HG02623 (cell line): ENCODE data around the gene IGIP.
"Not testable (repeated sequence)": the region's sequence is repeated elsewhere in the genome, so short reads cannot be mapped to it uniquely, and the experiment has no call there.

Experiments used
- ATAC-seq: cut with Tn5 transposase; IDR thresholded peaks from one replicate; pipeline ENCODE4 v1.9.1; 2021; ENCODE audit warnings: moderate library complexity; ENCODE audit not compliant: unreplicated experiment

The IGIP gene

GRCh38 chr5:140140435-140140834 lies 14.7 kb downstream of the IGIP start:
- no peak for ATAC-seq

GRCh38 chr5:140141241-140141640 lies 15.5 kb downstream of the IGIP start:
- no peak for ATAC-seq

DNA sequence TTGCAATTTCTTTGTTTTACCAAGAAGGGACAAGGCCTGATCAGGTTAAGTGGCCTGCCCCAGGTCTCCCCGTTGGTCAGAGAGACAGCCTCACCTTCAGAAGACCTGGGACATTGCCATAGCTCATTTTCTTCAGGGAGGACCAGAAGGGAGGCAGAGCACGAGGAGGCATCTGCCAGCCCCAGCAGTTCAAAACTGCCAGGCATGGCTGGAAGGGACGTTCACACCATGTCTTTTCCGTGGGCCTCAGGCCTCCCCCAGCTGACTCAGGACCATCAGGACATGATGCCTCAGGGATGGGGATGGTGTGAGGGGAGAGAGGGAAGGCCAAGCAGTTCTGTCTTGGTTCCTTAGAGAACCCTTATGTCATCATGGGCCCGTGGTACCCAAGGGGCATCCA lies 16.5 kb downstream of the IGIP start:
- no peak for ATAC-seq

DNA sequence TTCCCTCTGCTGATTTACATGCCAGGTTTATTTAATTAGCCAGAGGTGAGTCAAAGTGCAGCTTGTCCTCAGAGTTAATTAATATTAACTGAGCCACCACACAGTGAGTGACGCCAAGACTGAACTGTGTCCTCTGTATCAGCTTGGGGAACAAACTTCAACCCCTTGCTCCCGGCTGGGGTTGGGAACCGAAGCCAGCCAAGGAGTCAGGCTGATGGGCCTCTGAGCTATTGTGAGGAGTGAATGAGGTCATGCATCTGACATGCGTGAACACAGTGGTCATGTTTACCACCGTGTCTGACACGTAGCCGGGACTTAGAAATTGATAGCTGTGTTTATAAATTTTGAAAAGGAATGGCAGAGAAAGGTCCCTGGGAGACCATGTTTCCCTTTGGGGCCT lies 17.1 kb downstream of the IGIP start:
- ATAC-seq, result no peak

GRCh38 chr5:140143521-140144258 lies 18.0 kb downstream of the IGIP start:
- ATAC-seq, result no peak

DNA sequence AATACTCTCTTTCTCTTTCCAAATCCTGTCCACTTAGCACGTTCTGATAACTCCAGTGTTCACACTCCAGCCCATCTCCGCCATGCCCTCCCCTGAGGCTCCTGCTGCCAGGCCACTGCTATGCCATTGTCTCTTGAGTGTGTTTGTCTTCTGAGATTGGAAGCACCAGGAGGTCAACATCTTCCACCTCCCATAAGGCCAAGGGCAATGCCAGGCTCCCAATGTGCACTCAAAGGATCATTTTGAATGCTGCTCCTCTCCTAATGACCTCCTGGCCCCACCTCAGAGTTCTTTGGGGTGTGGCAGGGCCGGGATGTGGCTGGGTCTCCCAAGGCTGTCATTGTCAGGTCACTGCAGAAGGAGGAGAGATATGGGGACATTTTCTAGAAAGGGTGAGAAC lies 19.5 kb downstream of the IGIP start:
- no peak for ATAC-seq

GRCh38 chr5:140145818-140146522 lies 20.2 kb downstream of the IGIP start:
- ATAC-seq, result peak; percentile 40

DNA sequence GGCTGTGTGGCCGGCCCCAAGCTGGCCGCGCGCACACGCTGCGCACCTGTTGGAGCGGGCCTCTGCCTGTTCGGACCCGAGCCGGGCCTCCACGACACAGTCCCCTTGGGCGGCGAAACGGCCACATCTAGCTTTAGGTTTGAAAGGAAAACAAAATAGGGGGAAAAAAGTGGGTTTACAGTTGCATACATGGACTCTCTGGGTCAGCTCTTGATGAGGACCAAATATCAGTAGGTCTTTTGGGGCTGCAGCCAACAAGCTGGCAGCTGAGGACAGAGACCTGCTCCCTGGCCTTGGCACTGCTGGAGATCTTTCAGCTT lies 20.7 kb downstream of the IGIP start:
- ATAC-seq, result no peak

DNA sequence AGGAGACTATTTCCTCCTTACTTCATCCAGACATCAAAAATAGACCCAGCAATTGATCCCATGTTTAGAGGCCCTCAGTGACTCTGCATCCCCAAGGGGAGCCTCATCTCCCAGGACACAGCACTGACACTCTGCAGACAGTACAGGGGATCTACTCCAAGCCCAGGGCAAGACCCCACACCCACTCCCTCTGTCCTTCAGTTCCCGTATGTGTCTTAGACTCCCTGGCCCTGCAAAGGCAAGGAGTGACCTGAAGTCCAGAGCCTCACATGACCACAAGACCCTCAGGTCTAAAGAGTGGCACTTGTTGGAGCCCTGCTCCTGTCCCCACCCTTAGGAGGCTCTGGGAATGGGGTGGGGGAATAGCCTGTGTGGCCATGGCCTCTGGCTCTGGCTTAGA lies 21.7 kb downstream of the IGIP start:
- no peak for ATAC-seq

- ATAC-seq, result no peak
Observed at GRCh38 chr5:140148508-140148907, 22.8 kb downstream of the IGIP start.

- no peak for ATAC-seq
Observed at GRCh38 chr5:140150201-140150600, 24.5 kb downstream of the IGIP start.

- ATAC-seq, result no peak
Observed at GRCh38 chr5:140151144-140152021, 25.6 kb downstream of the IGIP start.

- ATAC-seq, result no peak
Observed at GRCh38 chr5:140152022-140152999, 26.6 kb downstream of the IGIP start.

- ATAC-seq, result no peak
Observed at GRCh38 chr5:140153255-140153654, 27.5 kb downstream of the IGIP start.

DNA sequence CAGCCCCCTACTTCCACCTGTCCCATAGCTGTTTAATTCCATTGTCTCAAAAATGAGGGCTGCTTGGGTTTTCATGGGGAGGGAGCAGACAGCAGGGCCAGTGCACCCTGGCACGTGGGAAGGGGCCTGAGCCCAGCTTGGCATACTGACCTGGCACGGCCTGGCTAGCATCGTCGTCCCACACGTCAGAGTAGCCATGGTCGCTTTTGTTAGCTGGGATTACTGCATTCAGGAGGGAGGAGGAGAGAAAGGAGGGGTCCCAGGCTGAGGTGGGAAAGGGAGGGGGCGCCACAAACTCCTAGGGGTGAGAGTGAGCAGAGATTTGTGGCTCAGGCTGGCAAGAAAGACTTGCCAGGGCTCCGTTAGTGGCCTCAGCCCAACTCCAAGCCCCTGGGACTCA lies 28.2 kb downstream of the IGIP start:
- ATAC-seq, result no peak

GRCh38 chr5:140154710-140155381 lies 29.1 kb downstream of the IGIP start:
- ATAC-seq, result not testable (repeated sequence)

- ATAC-seq, result peak; percentile 97
Observed at GRCh38 chr5:140157032-140157781, 31.5 kb downstream of the IGIP start.

GRCh38 chr5:140159014-140159927 lies 33.5 kb downstream of the IGIP start:
- ATAC-seq, result no peak
